NCI-H2107 (cell line): ENCODE measurements around the gene DDX10.

Source experiments
- DNase-seq: peaks from one replicate; lab custom pipeline; 2025; lab: John Stamatoyannopoulos, UW

DDX10 gene

GRCh38 chr11:108983636-108984420, 319.0 kb downstream of the DDX10 start:
- DNase-seq, result no peak

GRCh38 chr11:108984523-108984922, 319.7 kb downstream of the DDX10 start:
- DNase-seq, result no peak

GRCh38 chr11:108985236-108985944, 320.5 kb downstream of the DDX10 start:
- no peak for DNase-seq

- no peak for DNase-seq
Observed at GRCh38 chr11:108985945-108986279, 321.0 kb downstream of the DDX10 start.
